ENCODE measurements around the gene PTPRM. TPM values are rescaled to one million over a fixed set of nuclear protein-coding genes. Genes with fewer than 3 reads are reported as not detected.

Gene PTPRM
- polyA plus RNA-seq, 1 of the 3 experiments (the other 2 are of a cell fraction) = 16.0 TPM

DNA sequence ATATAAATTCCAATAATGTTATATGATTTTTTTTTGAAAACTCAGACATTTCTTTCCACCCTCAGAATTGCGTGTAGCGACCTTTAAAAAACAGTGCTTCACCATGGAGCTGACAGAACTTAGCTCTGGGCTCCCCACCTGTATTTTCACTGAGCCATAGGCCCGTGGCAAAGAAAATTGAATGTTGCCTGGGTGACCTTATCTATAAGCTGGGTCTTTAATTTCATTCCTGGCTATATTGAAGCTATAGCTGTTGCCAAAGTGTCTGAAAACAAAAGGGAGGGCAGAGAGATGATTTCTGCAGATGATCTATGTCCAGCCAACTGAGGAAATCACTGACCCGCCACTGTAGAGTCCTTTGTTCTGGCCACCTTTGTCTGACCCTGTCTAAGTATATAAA, 411.7 kb downstream of the PTPRM start:
- Histone ChIP-seq H3K27me3 (ENCODE audit: insufficient read depth) (no peaks in the 10 kb centered on the region), H3K79me2 (ENCODE audit: insufficient read depth) (no peaks in the 10 kb centered on the region), H2AFZ (ENCODE audit: low read depth) (no peak overlapping the region), H3K9me2 (no peaks in the 10 kb centered on the region), H3K9ac (no peak overlapping the region), H3K9me3 (no peaks in the 10 kb centered on the region), H4K20me1 (ENCODE audit: insufficient read depth) (no peaks in the 10 kb centered on the region), H3F3A (replicated peaks; ENCODE audit: insufficient read depth) (no peaks in the 10 kb centered on the region), H3K27ac (ENCODE audit: low read depth in 2 of 2, low read length in 1 of 2) (peak overlapping the region in 1 of 2 experiments; percentile 76; a peak in 2 of 4 replicates), H3K4me2 (no peak overlapping the region), H3K4me1 (ENCODE audit: control insufficient read depth in 1 of 2, insufficient read depth in 2 of 2, low read depth in 1 of 2, low read length in 1 of 2) (peaks cover 0 to 22% of the 10 kb centered on the region in 2 experiments; a peak in 2 of 4 replicates), H3K36me3 (replicated peaks in 1 of 2; ENCODE audit: control insufficient read depth in 1 of 2, insufficient read depth in 2 of 2, low read length in 1 of 2) (no peaks in the 10 kb centered on the region), H3K4me3 (ENCODE audit: low read depth in 2 of 2, low read length in 1 of 2) (no peak overlapping the region)
- CTCF ChIA-PET = interaction anchor here (0.7 to 1.5 kb wide), 3 partner anchors 13 to 500 kb away, joined by 3 to 4 read pairs (median 4); no protein-coding TSS in a partner anchor
- peak; percentile 26 for DNase-seq
- TF ChIP-seq GATA2 (CRISPR knock-in tag; IDR thresholded peaks at IDR 0.05) (peak; percentile 67; the same call in 1 of the 2 replicates), FOXM1 (IDR thresholded peaks at IDR 0.05; ENCODE audit: low read depth) (no peak), POLR2AphosphoS5 (IDR thresholded peaks at IDR 0.05; ENCODE audit: low read depth, low read length) (no peak), TCF12 (IDR thresholded peaks at IDR 0.05) (no peak), TAF1 (IDR thresholded peaks at IDR 0.05; ENCODE audit: borderline replicate concordance, low read depth, low read length) (no peak)
- TF ChIP-seq, protein P1, sequence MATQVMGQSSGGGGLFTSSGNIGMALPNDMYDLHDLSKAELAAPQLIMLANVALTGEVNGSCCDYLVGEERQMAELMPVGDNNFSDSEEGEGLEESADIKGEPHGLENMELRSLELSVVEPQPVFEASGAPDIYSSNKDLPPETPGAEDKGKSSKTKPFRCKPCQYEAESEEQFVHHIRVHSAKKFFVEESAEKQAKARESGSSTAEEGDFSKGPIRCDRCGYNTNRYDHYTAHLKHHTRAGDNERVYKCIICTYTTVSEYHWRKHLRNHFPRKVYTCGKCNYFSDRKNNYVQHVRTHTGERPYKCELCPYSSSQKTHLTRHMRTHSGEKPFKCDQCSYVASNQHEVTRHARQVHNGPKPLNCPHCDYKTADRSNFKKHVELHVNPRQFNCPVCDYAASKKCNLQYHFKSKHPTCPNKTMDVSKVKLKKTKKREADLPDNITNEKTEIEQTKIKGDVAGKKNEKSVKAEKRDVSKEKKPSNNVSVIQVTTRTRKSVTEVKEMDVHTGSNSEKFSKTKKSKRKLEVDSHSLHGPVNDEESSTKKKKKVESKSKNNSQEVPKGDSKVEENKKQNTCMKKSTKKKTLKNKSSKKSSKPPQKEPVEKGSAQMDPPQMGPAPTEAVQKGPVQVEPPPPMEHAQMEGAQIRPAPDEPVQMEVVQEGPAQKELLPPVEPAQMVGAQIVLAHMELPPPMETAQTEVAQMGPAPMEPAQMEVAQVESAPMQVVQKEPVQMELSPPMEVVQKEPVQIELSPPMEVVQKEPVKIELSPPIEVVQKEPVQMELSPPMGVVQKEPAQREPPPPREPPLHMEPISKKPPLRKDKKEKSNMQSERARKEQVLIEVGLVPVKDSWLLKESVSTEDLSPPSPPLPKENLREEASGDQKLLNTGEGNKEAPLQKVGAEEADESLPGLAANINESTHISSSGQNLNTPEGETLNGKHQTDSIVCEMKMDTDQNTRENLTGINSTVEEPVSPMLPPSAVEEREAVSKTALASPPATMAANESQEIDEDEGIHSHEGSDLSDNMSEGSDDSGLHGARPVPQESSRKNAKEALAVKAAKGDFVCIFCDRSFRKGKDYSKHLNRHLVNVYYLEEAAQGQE (IDR thresholded peaks at IDR 0.05; ENCODE audit: low read depth, low read length) = no peak
- POLR2A ChIA-PET = no interaction called here
- WGBS (ENCODE audit: low lambda C conversion rate) = 57% methylated on average over 4 of the region's 4 CpGs

DNA sequence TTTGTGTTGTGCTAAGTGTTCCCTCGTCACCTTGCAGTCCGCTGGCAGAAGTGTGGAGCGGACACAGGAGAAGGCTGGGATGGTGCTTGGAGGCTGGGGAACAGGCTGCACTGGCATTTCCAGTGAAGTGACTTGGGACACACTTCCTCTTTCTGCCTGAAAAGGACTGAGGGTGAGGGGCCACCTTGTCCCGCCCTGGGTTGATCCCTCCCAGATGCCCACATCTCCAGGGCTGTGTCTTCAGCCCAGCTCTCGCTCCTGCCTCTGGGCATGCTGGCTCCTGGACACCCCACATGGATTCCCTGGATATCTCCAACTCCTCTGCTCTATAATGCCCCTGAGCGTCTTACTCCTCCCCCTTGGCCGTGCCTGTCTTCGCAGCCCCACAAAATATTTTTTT, 412.6 kb downstream of the PTPRM start:
- WGBS (ENCODE audit: low lambda C conversion rate) = 95% methylated on average over 7 of the region's 8 CpGs

DNA sequence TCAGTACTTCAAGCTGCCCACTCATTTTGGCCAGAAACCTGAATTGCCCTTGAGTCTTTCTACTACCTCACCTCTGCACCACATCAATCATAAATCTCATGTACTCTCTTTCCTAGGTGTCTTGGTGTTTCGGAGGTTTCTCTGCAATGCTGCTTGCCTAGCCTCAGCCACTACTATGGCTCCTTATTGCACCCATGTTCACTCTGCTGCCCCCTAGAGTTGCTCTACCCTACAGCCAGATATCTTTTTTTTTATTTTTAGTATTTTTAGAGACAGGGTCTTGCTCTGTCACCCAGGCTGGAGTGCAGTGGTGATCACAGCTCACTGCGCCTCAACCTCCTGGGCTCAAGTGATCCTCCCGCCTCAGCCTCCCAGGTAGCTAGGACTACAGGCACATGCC, 413.0 kb downstream of the PTPRM start:
- Histone ChIP-seq H3K9me3 (no peaks in the 10 kb centered on the region), H3K27me3 (ENCODE audit: insufficient read depth) (no peaks in the 10 kb centered on the region), H3K4me2 (no peak overlapping the region), H3K36me3 (replicated peaks in 1 of 2; ENCODE audit: control insufficient read depth in 1 of 2, insufficient read depth in 2 of 2, low read length in 1 of 2) (no peaks in the 10 kb centered on the region), H3K4me1 (ENCODE audit: control insufficient read depth in 1 of 2, insufficient read depth in 2 of 2, low read depth in 1 of 2, low read length in 1 of 2) (peaks cover 0 to 22% of the 10 kb centered on the region in 2 experiments; a peak in 2 of 4 replicates), H3K4me3 (ENCODE audit: low read depth in 2 of 2, low read length in 1 of 2) (no peak overlapping the region), H3F3A (replicated peaks; ENCODE audit: insufficient read depth) (no peaks in the 10 kb centered on the region), H2AFZ (ENCODE audit: low read depth) (no peak overlapping the region), H3K9ac (no peak overlapping the region), H3K27ac (ENCODE audit: low read depth in 2 of 2, low read length in 1 of 2) (no peak overlapping the region; a peak in 1 of 4 replicates), H4K20me1 (ENCODE audit: insufficient read depth) (no peaks in the 10 kb centered on the region), H3K79me2 (ENCODE audit: insufficient read depth) (no peaks in the 10 kb centered on the region), H3K9me2 (no peaks in the 10 kb centered on the region)
- no peak for TF ChIP-seq RAD21 (IDR thresholded peaks at IDR 0.05; ENCODE audit: low read length)
- TF ChIP-seq ELF1 (IDR thresholded peaks at IDR 0.05) = no peak
- TF ChIP-seq, protein P2, sequence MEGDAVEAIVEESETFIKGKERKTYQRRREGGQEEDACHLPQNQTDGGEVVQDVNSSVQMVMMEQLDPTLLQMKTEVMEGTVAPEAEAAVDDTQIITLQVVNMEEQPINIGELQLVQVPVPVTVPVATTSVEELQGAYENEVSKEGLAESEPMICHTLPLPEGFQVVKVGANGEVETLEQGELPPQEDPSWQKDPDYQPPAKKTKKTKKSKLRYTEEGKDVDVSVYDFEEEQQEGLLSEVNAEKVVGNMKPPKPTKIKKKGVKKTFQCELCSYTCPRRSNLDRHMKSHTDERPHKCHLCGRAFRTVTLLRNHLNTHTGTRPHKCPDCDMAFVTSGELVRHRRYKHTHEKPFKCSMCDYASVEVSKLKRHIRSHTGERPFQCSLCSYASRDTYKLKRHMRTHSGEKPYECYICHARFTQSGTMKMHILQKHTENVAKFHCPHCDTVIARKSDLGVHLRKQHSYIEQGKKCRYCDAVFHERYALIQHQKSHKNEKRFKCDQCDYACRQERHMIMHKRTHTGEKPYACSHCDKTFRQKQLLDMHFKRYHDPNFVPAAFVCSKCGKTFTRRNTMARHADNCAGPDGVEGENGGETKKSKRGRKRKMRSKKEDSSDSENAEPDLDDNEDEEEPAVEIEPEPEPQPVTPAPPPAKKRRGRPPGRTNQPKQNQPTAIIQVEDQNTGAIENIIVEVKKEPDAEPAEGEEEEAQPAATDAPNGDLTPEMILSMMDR (IDR thresholded peaks at IDR 0.05) = peak; percentile 26
- DNase-seq = no peak
- CTCF ChIA-PET = no interaction called here
- 90% methylated on average over 3 of the region's 3 CpGs for WGBS (ENCODE audit: low lambda C conversion rate)
- POLR2A ChIA-PET = no interaction called here

More for the DNA sequence above, 412.6 kb downstream of the PTPRM start:
- H3K9me3 ChIP-seq = no peaks in the 10 kb centered on the region
- CTCF ChIA-PET = no interaction called here
- H3K4me3 ChIP-seq (ENCODE audit: low read depth in 2 of 2, low read length in 1 of 2) = no peak overlapping the region
- no peak overlapping the region for H2AFZ ChIP-seq (ENCODE audit: low read depth)
- H4K20me1 ChIP-seq (ENCODE audit: insufficient read depth) = no peaks in the 10 kb centered on the region
- H3K4me1 ChIP-seq (ENCODE audit: control insufficient read depth in 1 of 2, insufficient read depth in 2 of 2, low read depth in 1 of 2, low read length in 1 of 2) = peaks cover 0 to 22% of the 10 kb centered on the region in 2 experiments; a peak in 2 of 4 replicates
- DNase-seq = no peak
- no peaks in the 10 kb centered on the region for H3K9me2 ChIP-seq
- H3K36me3 ChIP-seq (replicated peaks in 1 of 2; ENCODE audit: control insufficient read depth in 1 of 2, insufficient read depth in 2 of 2, low read length in 1 of 2) = no peaks in the 10 kb centered on the region
- no peak overlapping the region for H3K4me2 ChIP-seq
- no peak overlapping the region for H3K9ac ChIP-seq
- H3K79me2 ChIP-seq (ENCODE audit: insufficient read depth) = no peaks in the 10 kb centered on the region
- H3K27me3 ChIP-seq (ENCODE audit: insufficient read depth) = no peaks in the 10 kb centered on the region
- POLR2A ChIA-PET = no interaction called here
- H3K27ac ChIP-seq (ENCODE audit: low read depth in 2 of 2, low read length in 1 of 2) = peak overlapping the region in 1 of 2 experiments; percentile 76; a peak in 2 of 4 replicates
- TF ChIP-seq RXRA (IDR thresholded peaks at IDR 0.05; ENCODE audit: borderline replicate concordance, low read depth) = no peak
- TF ChIP-seq SMC3 (IDR thresholded peaks at IDR 0.05; ENCODE audit: low read depth, low read length) = no peak
- no peaks in the 10 kb centered on the region for H3F3A ChIP-seq (replicated peaks; ENCODE audit: insufficient read depth)
